GM12878 (cell line): ENCODE measurements around the gene ANKDD1A. TPM values are rescaled to one million over a fixed set of nuclear protein-coding genes. Genes with fewer than 3 reads are reported as not detected.
A peak's percentile ranks its signal among the peaks of the same experiment; 100 is the strongest.

Experiments used
- ATAC-seq: fragments of 200-7000 bp; cut with Tn5 transposase; 3 replicates; pipeline ENCODE4 v1.9.1; 2020; ENCODE audit warnings: mild to moderate bottlenecking, moderate library complexity
- BruUV-seq: library from RNA; stranded (reverse); fragments of 400-500 nt; replicated peaks from 2 replicates; lab custom pipeline; 2021; lab: Mats Ljungman, UMichigan
- CTCF ChIA-PET: fragments of 300-600 bp; sonication (Branson Sonifier 250); formaldehyde crosslinking; extraction: SDS; loops from one replicate; lab custom pipeline; 2021; ENCODE audit warnings: inconsistent platforms; lab: Yijun Ruan, JAX
- POLR2A ChIA-PET: fragments of 350-600 bp; formaldehyde crosslinking; extraction: SDS; loops from one replicate; lab custom pipeline; 2021; ENCODE audit warnings: inconsistent platforms; lab: Charles Lee
- RAD21 ChIA-PET: fragments of 300-600 bp; sonication (Branson Sonifier 250); formaldehyde crosslinking; loops from one replicate; lab custom pipeline; 2023; ENCODE audit warnings: antibody characterized with exemption; ENCODE audit not compliant: unreplicated experiment; lab: Charles Lee
- SMC1A ChIA-PET: fragments of 300-600 bp; sonication (Branson Sonifier 250); formaldehyde crosslinking; loops from one replicate; lab custom pipeline; 2023; ENCODE audit not compliant: unreplicated experiment, uncharacterized antibody; lab: Charles Lee
- DNase-seq: peaks from one replicate; pipeline ENCODE4 v3.0.0-alpha.2; 2011; ENCODE audit warnings: low read depth, low spot score
- FAIRE-seq: peaks from 3 replicates; lab custom pipeline; 2011; peaks lifted over from hg19 to GRCh38; lab: Jason Lieb, UNC
- H2AFZ ChIP-seq: 2 replicates; pipeline ENCODE4 v1.6.0; 2011; ENCODE audit warnings: low read depth, low read length, control low read depth; ENCODE audit not compliant: control insufficient read depth
- H3K27ac ChIP-seq: 2 replicates; pipeline ENCODE4 v1.5.1; 2011; ENCODE audit warnings: control low read depth; ENCODE audit not compliant: control insufficient read depth, insufficient read depth
- H3K27me3 ChIP-seq, 2 experiments: replicated peaks in 1 of 2; 2 replicates each; pipeline versions ENCODE4 v1.6.0 to v1.6.1; 2011; ENCODE audit warnings: low read length in 1 of 2; ENCODE audit not compliant: control insufficient read depth in 2 of 2, insufficient read depth in 2 of 2
- H3K36me3 ChIP-seq, 2 experiments: 2 replicates each; pipeline ENCODE4 v1.5.1; 2011; ENCODE audit warnings: low read length in 1 of 2; ENCODE audit not compliant: control insufficient read depth in 2 of 2, insufficient read depth in 2 of 2
- H3K4me1 ChIP-seq: 2 replicates; pipeline ENCODE4 v1.6.1; 2011; ENCODE audit warnings: mild to moderate bottlenecking, low read length, moderate library complexity, mixed read lengths; ENCODE audit not compliant: control insufficient read depth, insufficient read depth
- H3K4me2 ChIP-seq: 2 replicates; pipeline ENCODE4 v1.6.0; 2011; ENCODE audit warnings: control low read depth; ENCODE audit not compliant: control insufficient read depth, insufficient read depth
- H3K4me3 ChIP-seq: fragments of 200-600 bp; sonication (generic); 2 replicates; pipeline ENCODE4 v1.5.1; 2016
- H3K79me2 ChIP-seq: 2 replicates; pipeline ENCODE4 v1.6.0; 2011; ENCODE audit warnings: low read length; ENCODE audit not compliant: control insufficient read depth, insufficient read depth
- H3K9ac ChIP-seq: 2 replicates; pipeline ENCODE4 v1.8.0; 2011; ENCODE audit warnings: low read length, control low read depth, mixed read lengths; ENCODE audit not compliant: control insufficient read depth, insufficient read depth
- H3K9me3 ChIP-seq: replicated peaks from 3 replicates; pipeline ENCODE4 v1.5.1; 2011; ENCODE audit warnings: mild to moderate bottlenecking, low read length; ENCODE audit not compliant: control insufficient read depth, insufficient read depth
- H4K20me1 ChIP-seq: 2 replicates; pipeline ENCODE4 v1.6.0; 2011; ENCODE audit not compliant: control insufficient read depth, insufficient read depth
- BHLHE40 ChIP-seq, 2 experiments: fragments of 450-650 bp in 1 of 2; IDR thresholded peaks; 2 replicates each; pipeline ENCODE4 v1.6.1; 2011 to 2017; ENCODE audit warnings: low read depth in 2 of 2, borderline replicate concordance in 1 of 2, improper control_type of control experiment in 1 of 2, low read length in 1 of 2, mild to moderate bottlenecking in 1 of 2
- IKZF1 ChIP-seq: fragments of 450-650 bp; conservative IDR thresholded peaks from 2 replicates; pipeline ENCODE4 v1.6.1; 2017; ENCODE audit warnings: antibody characterized with exemption, mild to moderate bottlenecking
- IKZF2 ChIP-seq, 2 experiments: fragments of 450-650 bp; IDR thresholded peaks; 2 replicates each; pipeline ENCODE4 v1.6.1; 2017; ENCODE audit warnings: mild to moderate bottlenecking in 2 of 2, moderate library complexity in 2 of 2
- MEF2B ChIP-seq: fragments of 450-650 bp; IDR thresholded peaks from 2 replicates; pipeline ENCODE4 v1.6.1; 2018; ENCODE audit warnings: mild to moderate bottlenecking, moderate library complexity; ENCODE audit not compliant: partially characterized antibody, poor library complexity, severe bottlenecking
- NR2C1 ChIP-seq: fragments of 450-650 bp; IDR thresholded peaks from 2 replicates; pipeline ENCODE4 v1.6.1; 2017; ENCODE audit warnings: antibody characterized with exemption, mild to moderate bottlenecking, moderate library complexity
- POLR2A ChIP-seq: IDR thresholded peaks from 2 replicates; pipeline ENCODE4 v1.6.1; 2011; ENCODE audit warnings: low read depth, mild to moderate bottlenecking, low read length
- RELA ChIP-seq: fragments of 450-650 bp; IDR thresholded peaks from 2 replicates; pipeline ENCODE4 v1.8.0; 2014; ENCODE audit warnings: borderline replicate concordance; ENCODE audit not compliant: partially characterized antibody
- TARDBP ChIP-seq: IDR thresholded peaks from 2 replicates; pipeline ENCODE4 v1.6.1; 2016; ENCODE audit warnings: borderline replicate concordance
- ZNF24 ChIP-seq: fragments of 450-650 bp; IDR thresholded peaks from 2 replicates; pipeline ENCODE4 v1.6.1; 2017; ENCODE audit warnings: antibody characterized with exemption, mild to moderate bottlenecking
- WGBS: methylation state at CpG from one replicate; pipeline ENCODE4 v1.1.6; 2016; ENCODE audit warnings: low lambda C conversion rate; ENCODE audit not compliant: insufficient replicate concordance, insufficient coverage; ENCODE audit errors: missing lambda C conversion rate; 5-methylcytosine and 5-hydroxymethylcytosine counted together
- in situ Hi-C: fragments of 300-500 bp; cut with MboI; formaldehyde crosslinking; loops from 9 replicates; pipeline ENCODE4 v1.14.3; 2018; ENCODE audit warnings: mixed read lengths
- intact Hi-C: fragments of 100-400 bp; cut with micrococcal nuclease; formaldehyde crosslinking; loops from one replicate; pipeline ENCODE4 v1.14.2; 2022; ENCODE audit not compliant: unreplicated experiment
- polyA plus RNA-seq, 11 experiments: library from polyadenylated mRNA; depleted of rRNA in 4 of 11; unstranded in 6 of 11; stranded (reverse) in 5 of 11; fragments of >200 nt; fragmentation: Nextera tagmentation in 4 of 11; fragmentation: Illumina TruSeq in 1 of 11; extraction: Ambion mirVana in 4 of 11; extraction: Trizol in 1 of 11; gene quantifications; 1 replicate in 1 of 11; 2 replicates in 10 of 11; pipeline versions ENCODE4 v1.2.1 to v1.2.3, GENCODE V29; 2011 to 2016; ENCODE audit warnings: inconsistent platforms in 2 of 11, missing spikeins in 2 of 11, low read depth in 1 of 11
- total RNA-seq, 4 experiments: library from RNA; depleted of rRNA in 3 of 4; stranded (reverse); fragments of >200 nt in 3 of 4; fragmentation: Illumina TruSeq in 1 of 4; extraction: Trizol in 1 of 4; gene quantifications; 2 replicates each; pipeline versions ENCODE4 v1.2.1 to v1.2.3, GENCODE V29; 2013 to 2021
- TF ChIP-seq, protein P1 (sequence below): IDR thresholded peaks from 2 replicates; pipeline ENCODE4 v1.6.1; 2012; ENCODE audit warnings: mild to moderate bottlenecking, low read depth, low read length
- TF ChIP-seq, protein P2 (sequence below): fragments of 450-650 bp; IDR thresholded peaks from 2 replicates; pipeline ENCODE4 v1.6.1; 2017; ENCODE audit warnings: low read depth, mild to moderate bottlenecking, moderate library complexity

The ANKDD1A gene
- total and polyA plus RNA-seq, 10 of the 15 experiments (the other 5 are each of a cell fraction or from before 2014, with no cell fraction given): 1.5 to 6.6 (median 4.1) TPM

DNA sequence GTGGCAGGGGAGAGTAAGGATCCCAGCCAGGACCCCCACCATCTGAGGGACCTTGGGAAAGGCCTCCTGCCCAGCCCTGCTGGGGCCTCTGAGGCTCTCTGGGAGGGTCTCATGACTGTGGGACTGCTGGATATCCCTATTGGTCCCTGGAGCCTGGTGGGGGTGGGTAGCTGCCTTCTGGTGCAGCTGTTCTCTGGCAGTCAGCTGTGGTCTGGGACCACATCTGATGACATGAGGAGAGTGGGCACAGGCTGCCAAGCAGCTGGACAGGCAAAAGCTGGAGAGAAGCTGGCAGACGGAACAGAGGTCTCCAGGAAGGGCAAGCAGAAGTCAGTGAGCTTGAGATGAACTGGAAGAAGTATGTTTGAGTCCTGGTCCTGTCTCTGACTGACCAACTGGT, 47.6 kb upstream of the ANKDD1A start (continued):
- TF ChIP-seq, protein P1, sequence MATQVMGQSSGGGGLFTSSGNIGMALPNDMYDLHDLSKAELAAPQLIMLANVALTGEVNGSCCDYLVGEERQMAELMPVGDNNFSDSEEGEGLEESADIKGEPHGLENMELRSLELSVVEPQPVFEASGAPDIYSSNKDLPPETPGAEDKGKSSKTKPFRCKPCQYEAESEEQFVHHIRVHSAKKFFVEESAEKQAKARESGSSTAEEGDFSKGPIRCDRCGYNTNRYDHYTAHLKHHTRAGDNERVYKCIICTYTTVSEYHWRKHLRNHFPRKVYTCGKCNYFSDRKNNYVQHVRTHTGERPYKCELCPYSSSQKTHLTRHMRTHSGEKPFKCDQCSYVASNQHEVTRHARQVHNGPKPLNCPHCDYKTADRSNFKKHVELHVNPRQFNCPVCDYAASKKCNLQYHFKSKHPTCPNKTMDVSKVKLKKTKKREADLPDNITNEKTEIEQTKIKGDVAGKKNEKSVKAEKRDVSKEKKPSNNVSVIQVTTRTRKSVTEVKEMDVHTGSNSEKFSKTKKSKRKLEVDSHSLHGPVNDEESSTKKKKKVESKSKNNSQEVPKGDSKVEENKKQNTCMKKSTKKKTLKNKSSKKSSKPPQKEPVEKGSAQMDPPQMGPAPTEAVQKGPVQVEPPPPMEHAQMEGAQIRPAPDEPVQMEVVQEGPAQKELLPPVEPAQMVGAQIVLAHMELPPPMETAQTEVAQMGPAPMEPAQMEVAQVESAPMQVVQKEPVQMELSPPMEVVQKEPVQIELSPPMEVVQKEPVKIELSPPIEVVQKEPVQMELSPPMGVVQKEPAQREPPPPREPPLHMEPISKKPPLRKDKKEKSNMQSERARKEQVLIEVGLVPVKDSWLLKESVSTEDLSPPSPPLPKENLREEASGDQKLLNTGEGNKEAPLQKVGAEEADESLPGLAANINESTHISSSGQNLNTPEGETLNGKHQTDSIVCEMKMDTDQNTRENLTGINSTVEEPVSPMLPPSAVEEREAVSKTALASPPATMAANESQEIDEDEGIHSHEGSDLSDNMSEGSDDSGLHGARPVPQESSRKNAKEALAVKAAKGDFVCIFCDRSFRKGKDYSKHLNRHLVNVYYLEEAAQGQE: no peak

DNA sequence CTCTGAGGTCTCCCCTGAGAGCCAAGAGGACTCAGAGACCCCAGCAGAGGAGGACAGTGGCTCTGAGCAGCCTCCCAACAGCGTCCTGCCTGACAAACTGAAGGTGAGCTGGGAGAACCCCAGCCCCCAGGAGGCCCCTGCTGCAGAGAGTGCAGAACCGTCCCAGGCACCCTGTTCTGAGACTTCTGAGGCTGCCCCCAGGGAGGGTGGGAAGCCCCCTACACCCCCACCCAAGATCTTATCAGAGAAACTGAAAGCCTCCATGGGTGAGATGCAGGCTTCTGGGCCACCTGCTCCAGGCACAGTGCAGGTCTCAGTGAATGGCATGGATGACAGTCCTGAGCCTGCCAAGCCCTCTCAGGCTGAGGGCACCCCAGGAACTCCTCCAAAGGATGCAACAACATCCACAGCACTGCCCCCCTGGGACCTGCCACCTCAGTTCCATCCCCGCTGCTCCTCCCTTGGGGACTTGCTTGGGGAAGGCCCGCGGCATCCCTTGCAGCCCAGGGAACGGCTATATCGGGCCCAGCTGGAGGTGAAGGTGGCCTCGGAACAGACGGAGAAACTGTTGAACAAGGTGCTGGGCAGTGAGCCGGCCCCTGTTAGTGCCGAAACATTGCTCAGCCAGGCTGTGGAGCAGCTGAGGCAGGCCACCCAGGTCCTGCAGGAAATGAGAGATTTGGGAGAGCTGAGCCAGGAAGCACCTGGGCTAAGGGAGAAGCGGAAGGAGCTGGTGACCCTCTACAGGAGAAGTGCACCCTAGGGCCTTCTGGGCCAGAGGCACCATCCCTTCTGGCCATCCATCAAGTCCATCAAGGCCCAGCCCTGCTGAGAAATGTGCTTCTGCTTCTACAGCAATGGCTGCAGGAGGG, 46.3 kb upstream of the ANKDD1A start:
- H3K27me3 ChIP-seq: no peaks in the 10 kb centered on the region
- no peak for DNase-seq
- H3K36me3 ChIP-seq: peaks cover 20 to 44% of the 10 kb centered on the region in 2 experiments
- H4K20me1 ChIP-seq: no peaks in the 10 kb centered on the region
- H3K79me2 ChIP-seq: no peaks in the 10 kb centered on the region
- in situ Hi-C loops (no loop called here), intact Hi-C loops (no loop called here)
- no peak overlapping the region for H2AFZ ChIP-seq
- FAIRE-seq: no peak
- 18% methylated on average over 12 of the region's 12 CpGs for WGBS
- H3K4me3 ChIP-seq: no peak overlapping the region
- TF ChIP-seq ZNF24 (no peak), MEF2B (peak; percentile 86), NR2C1 (no peak), BHLHE40 (IDR thresholded peaks at IDR 0.05; ENCODE audit: borderline replicate concordance in 1 of 2, low read depth in 2 of 2, low read length in 1 of 2) (peak in 1 of 2 experiments; percentile 16; a peak in 1 of 4 replicates), RELA (peak; percentile 68), IKZF1 (peak; percentile 34; the same call in 1 of the 2 replicates), POLR2A (peak; percentile 41), IKZF2 (IDR thresholded peaks at IDR 0.05) (peak in 1 of 2 experiments; percentile 21; a peak in 1 of 4 replicates), TARDBP (no peak)
- TF ChIP-seq, protein P2, sequence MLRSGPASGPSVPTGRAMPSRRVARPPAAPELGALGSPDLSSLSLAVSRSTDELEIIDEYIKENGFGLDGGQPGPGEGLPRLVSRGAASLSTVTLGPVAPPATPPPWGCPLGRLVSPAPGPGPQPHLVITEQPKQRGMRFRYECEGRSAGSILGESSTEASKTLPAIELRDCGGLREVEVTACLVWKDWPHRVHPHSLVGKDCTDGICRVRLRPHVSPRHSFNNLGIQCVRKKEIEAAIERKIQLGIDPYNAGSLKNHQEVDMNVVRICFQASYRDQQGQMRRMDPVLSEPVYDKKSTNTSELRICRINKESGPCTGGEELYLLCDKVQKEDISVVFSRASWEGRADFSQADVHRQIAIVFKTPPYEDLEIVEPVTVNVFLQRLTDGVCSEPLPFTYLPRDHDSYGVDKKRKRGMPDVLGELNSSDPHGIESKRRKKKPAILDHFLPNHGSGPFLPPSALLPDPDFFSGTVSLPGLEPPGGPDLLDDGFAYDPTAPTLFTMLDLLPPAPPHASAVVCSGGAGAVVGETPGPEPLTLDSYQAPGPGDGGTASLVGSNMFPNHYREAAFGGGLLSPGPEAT: peak; percentile 45; the same call in 1 of the 2 replicates
- peak overlapping the region; percentile 28; the same call in 1 of the 2 replicates for H3K27ac ChIP-seq
- no TSS peak for BruUV-seq
- no peaks in the 10 kb centered on the region; the same call in 2 of the 3 replicates for H3K9me3 ChIP-seq
- peaks cover 6% of the 10 kb centered on the region for H3K4me1 ChIP-seq
- ATAC-seq: peak; percentile 81
- ChIA-PET RAD21 (interaction anchor here (1.0 to 4.2 kb wide), 6 partner anchors 17 to 29 kb away, joined by 3 to 33 read pairs (median 4); partner anchors contain the start of gene PLEKHO2), CTCF (interaction anchor here (0.7 to 1.7 kb wide), 4 partner anchors 9 to 30 kb away, joined by 3 to 8 read pairs (median 4); no protein-coding TSS in a partner anchor), POLR2A (interaction anchor here (0.9 to 3.2 kb wide), 8 partner anchors 8 to 29 kb away, joined by 3 to 14 read pairs (median 5); no protein-coding TSS in a partner anchor), SMC1A (interaction anchor here (1.0 to 8.5 kb wide), 7 partner anchors 9 to 56 kb away, joined by 3 to 51 read pairs (median 4); no protein-coding TSS in a partner anchor)
- no peak overlapping the region for H3K9ac ChIP-seq
- H3K4me2 ChIP-seq: peak overlapping the region; percentile 43
